H1 (cell line): Measurements from ENCODE around the gene ADGRB3. TPM values are rescaled to one million over a fixed set of nuclear protein-coding genes. Genes with fewer than 3 reads are reported as not detected.

Source experiments
- CTCF ChIA-PET: fragments of 300-600 bp; sonication (Branson Sonifier 250); formaldehyde crosslinking; loops from one replicate; lab custom pipeline; 2021; ENCODE audit not compliant: partially characterized antibody; lab: Charles Lee
- POLR2A ChIA-PET: fragments of 300-600 bp; sonication (Branson Sonifier 250); formaldehyde crosslinking; loops from one replicate; lab custom pipeline; 2021; ENCODE audit warnings: inconsistent platforms; ENCODE audit not compliant: partially characterized antibody; lab: Charles Lee
- DNase-seq, 2 experiments: peaks; one replicate each; pipeline versions ENCODE4 v3.0.0 to v3.0.0-alpha.2; 2010 to 2022; ENCODE audit warnings: low spot score in 2 of 2, low read depth in 1 of 2, mixed read lengths in 1 of 2
- FAIRE-seq: peaks from 2 replicates; lab custom pipeline; 2011; peaks lifted over from hg19 to GRCh38; lab: Jason Lieb, UNC
- H2AFZ ChIP-seq: 2 replicates; pipeline ENCODE4 v1.8.1; 2012; ENCODE audit warnings: low read length, inconsistent platforms
- H2AK5ac ChIP-seq: 2 replicates; pipeline ENCODE4 v1.6.1; 2013; ENCODE audit warnings: low read depth, low read length
- H2BK120ac ChIP-seq: replicated peaks from 2 replicates; pipeline ENCODE3; 2013; ENCODE audit warnings: low read depth, low read length, inconsistent platforms
- H2BK12ac ChIP-seq: 2 replicates; pipeline ENCODE4 v1.6.1; 2013; ENCODE audit warnings: low read depth, low read length
- H2BK15ac ChIP-seq: 2 replicates; pipeline ENCODE4 v1.6.1; 2013; ENCODE audit warnings: low read length
- H2BK20ac ChIP-seq: 2 replicates; pipeline ENCODE4 v1.6.1; 2013; ENCODE audit warnings: low read length
- H2BK5ac ChIP-seq: 2 replicates; pipeline ENCODE4 v1.6.1; 2013; ENCODE audit warnings: low read depth, low read length
- H3K14ac ChIP-seq: 2 replicates; pipeline ENCODE4 v1.6.1; 2013; ENCODE audit warnings: inconsistent platforms; ENCODE audit not compliant: insufficient read length
- H3K18ac ChIP-seq: 2 replicates; pipeline ENCODE4 v1.6.1; 2013; ENCODE audit warnings: low read length; ENCODE audit errors: extremely low read depth
- H3K23ac ChIP-seq: 2 replicates; pipeline ENCODE4 v1.6.1; 2013; ENCODE audit warnings: inconsistent platforms; ENCODE audit not compliant: insufficient read length
- H3K23me2 ChIP-seq: 2 replicates; pipeline ENCODE4 v1.6.1; 2013; ENCODE audit warnings: low read depth, low read length
- H3K27ac ChIP-seq: 2 replicates; pipeline ENCODE4 v1.6.1; 2011; ENCODE audit warnings: low read depth, low read length, inconsistent platforms
- H3K27me3 ChIP-seq, 4 experiments: replicated peaks in 1 of 4; 1 replicate in 1 of 4; 2 replicates in 3 of 4; pipeline versions ENCODE4 v1.6.1 to v1.8.1; 2011 to 2013; ENCODE audit warnings: low read length in 3 of 4, mild to moderate bottlenecking in 3 of 4, inconsistent platforms in 2 of 4, mixed read lengths in 2 of 4, moderate library complexity in 1 of 4; ENCODE audit not compliant: control insufficient read depth in 3 of 4, insufficient read depth in 3 of 4; ENCODE audit errors: extremely low read depth in 1 of 4
- H3K36me3 ChIP-seq, 4 experiments: 2 replicates each; pipeline versions ENCODE4 v1.6.1 to v1.8.1; 2011 to 2013; ENCODE audit warnings: mild to moderate bottlenecking in 4 of 4, low read length in 3 of 4, moderate library complexity in 2 of 4, control low read depth in 1 of 4, inconsistent platforms in 1 of 4; ENCODE audit not compliant: insufficient read depth in 4 of 4, control insufficient read depth in 2 of 4
- H3K4ac ChIP-seq: replicated peaks from 2 replicates; pipeline ENCODE3; 2013; ENCODE audit warnings: low read length, low read depth, mixed read lengths, inconsistent platforms; ENCODE audit not compliant: insufficient read length
- H3K4me1 ChIP-seq, 4 experiments: replicated peaks in 1 of 4; 1 replicate in 1 of 4; 2 replicates in 3 of 4; pipeline versions ENCODE4 v1.6.1 to v1.8.1; 2011 to 2013; ENCODE audit warnings: low read length in 3 of 4, inconsistent platforms in 2 of 4, mixed read lengths in 1 of 4; ENCODE audit not compliant: insufficient read depth in 4 of 4, control insufficient read depth in 3 of 4
- H3K4me2 ChIP-seq, 2 experiments: 2 replicates each; pipeline versions ENCODE4 v1.6.1 to v1.8.1; 2011 to 2013; ENCODE audit warnings: low read depth in 2 of 2, low read length in 2 of 2, control low read depth in 1 of 2, inconsistent platforms in 1 of 2, mild to moderate bottlenecking in 1 of 2; ENCODE audit not compliant: insufficient read depth in 1 of 2
- H3K4me3 ChIP-seq, 4 experiments: fragments of 200-600, 300-600 bp in 1 of 4; sonication (generic), shearing (Covaris generic), sonication (Bioruptor Twin) in 1 of 4; 2 replicates each; pipeline versions ENCODE4 v1.5.1 to v1.8.1; 2011 to 2016; ENCODE audit warnings: low read length in 4 of 4, low read depth in 3 of 4, control low read depth in 2 of 4, inconsistent platforms in 2 of 4, mild to moderate bottlenecking in 2 of 4, mixed read lengths in 1 of 4, moderate library complexity in 1 of 4; ENCODE audit not compliant: insufficient read depth in 2 of 4; ENCODE audit errors: extremely low read depth in 1 of 4
- H3K56ac ChIP-seq: replicated peaks from 2 replicates; pipeline ENCODE3; 2013; ENCODE audit warnings: low read depth, mild to moderate bottlenecking, mixed read lengths, low read length, inconsistent platforms; ENCODE audit not compliant: insufficient read length
- H3K79me1 ChIP-seq: 2 replicates; pipeline ENCODE4 v1.6.1; 2013; ENCODE audit warnings: low read depth, low read length, control low read depth
- H3K79me2 ChIP-seq, 2 experiments: 2 replicates each; pipeline versions ENCODE4 v1.6.1 to v1.8.1; 2012 to 2013; ENCODE audit warnings: low read length in 2 of 2, mild to moderate bottlenecking in 2 of 2, inconsistent platforms in 1 of 2; ENCODE audit not compliant: insufficient read depth in 2 of 2, control insufficient read depth in 1 of 2
- H3K9ac ChIP-seq, 4 experiments: replicated peaks in 1 of 4; 1 replicate in 1 of 4; 2 replicates in 3 of 4; pipeline versions ENCODE4 v1.6.1 to v1.8.1; 2011 to 2013; ENCODE audit warnings: low read depth in 3 of 4, low read length in 3 of 4, control low read depth in 2 of 4, mild to moderate bottlenecking in 2 of 4, moderate library complexity in 2 of 4, inconsistent platforms in 1 of 4; ENCODE audit errors: extremely low read depth in 1 of 4
- H3K9me3 ChIP-seq, 2 experiments: 2 replicates each; pipeline versions ENCODE4 v1.6.1 to v1.8.1; 2012 to 2013; ENCODE audit warnings: mild to moderate bottlenecking in 2 of 2, moderate library complexity in 2 of 2, control low read depth in 1 of 2, inconsistent platforms in 1 of 2, low read depth in 1 of 2, low read length in 1 of 2, mixed read lengths in 1 of 2; ENCODE audit not compliant: insufficient read depth in 2 of 2
- H4K20me1 ChIP-seq, 2 experiments: replicated peaks in 1 of 2; 2 replicates each; pipeline versions ENCODE3 to v1.8.1; 2011 to 2013; ENCODE audit warnings: inconsistent platforms in 2 of 2, low read length in 2 of 2, mild to moderate bottlenecking in 1 of 2; ENCODE audit not compliant: insufficient read depth in 2 of 2, control insufficient read depth in 1 of 2
- H4K5ac ChIP-seq: 2 replicates; pipeline ENCODE4 v1.6.1; 2013; ENCODE audit warnings: low read length, low read depth, mixed read lengths, inconsistent platforms; ENCODE audit not compliant: insufficient read length
- H4K8ac ChIP-seq: 2 replicates; pipeline ENCODE4 v1.8.0; 2013; ENCODE audit warnings: mild to moderate bottlenecking, moderate library complexity, low read length, inconsistent platforms; ENCODE audit not compliant: insufficient read depth; ENCODE audit errors: extremely low read depth
- H4K91ac ChIP-seq: replicated peaks from 2 replicates; pipeline ENCODE3; 2013; ENCODE audit warnings: low read length, mixed read lengths, inconsistent platforms; ENCODE audit not compliant: insufficient read length
- EGR1 ChIP-seq: IDR thresholded peaks from 2 replicates; pipeline ENCODE4 v1.6.1; 2011; ENCODE audit warnings: low read depth, low read length, borderline replicate concordance
- SUZ12 ChIP-seq: fragments of 200-600 bp; sonication (generic); IDR thresholded peaks from 2 replicates; pipeline ENCODE4 v1.6.1; 2012; ENCODE audit warnings: mild to moderate bottlenecking, inconsistent platforms, low read length, moderate library complexity, mixed read lengths
- polyA plus RNA-seq, 7 experiments: library from polyadenylated mRNA; depleted of rRNA in 3 of 7; stranded (reverse) in 5 of 7; unstranded in 2 of 7; fragments of >200 nt in 5 of 7; fragments of 200-250 nt in 2 of 7; gene quantifications; 1 replicate in 5 of 7; 2 replicates in 1 of 7; 4 replicates in 1 of 7; pipeline versions ENCODE4 v1.2.1 to v1.2.3, GENCODE V29; 2011 to 2013; ENCODE audit warnings: missing spikeins in 2 of 7, mixed read lengths in 2 of 7
- total RNA-seq: library from RNA; stranded (reverse); fragmentation: NEBNext Ultra II Directional; extraction: Animal tissue kit (Norgen Biotek cat#: 25700); gene quantifications from 2 replicates; pipeline ENCODE4 v1.2.1, GENCODE V29; 2021
- TF ChIP-seq, protein P1 (sequence below): IDR thresholded peaks from 2 replicates; pipeline ENCODE4 v1.6.1; 2012; ENCODE audit warnings: inconsistent platforms

ADGRB3 gene
- total and polyA plus RNA-seq, 2 of the 8 experiments (the other 6 are each of a cell fraction or from before 2014, with no cell fraction given): 0.35 to 1.2 TPM

DNA sequence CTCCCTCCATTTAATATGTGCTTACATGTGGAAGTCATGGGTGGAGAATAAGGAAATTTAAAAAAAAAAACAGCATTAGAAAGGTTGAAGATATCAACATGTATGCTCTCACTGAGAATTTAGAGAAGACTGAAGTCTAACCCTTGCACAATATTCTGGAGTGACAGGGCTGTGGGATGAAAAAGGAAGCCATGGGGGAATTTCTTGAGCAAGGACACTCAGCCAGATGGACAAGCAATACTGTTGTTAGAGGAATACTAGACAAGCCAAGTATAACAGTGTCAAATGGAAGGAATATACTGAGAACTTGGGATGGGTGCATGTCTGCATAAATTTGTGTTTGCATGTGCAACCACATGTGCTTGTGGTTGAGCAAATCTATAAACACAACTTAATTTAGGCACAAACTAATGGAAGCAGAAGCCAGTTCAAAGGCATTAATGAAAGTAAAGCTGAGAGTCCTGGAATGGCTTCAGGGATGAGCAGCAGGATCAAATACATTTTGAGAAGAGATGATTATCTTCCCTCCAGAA, 119.7 kb downstream of the ADGRB3 start:
- Histone ChIP-seq H4K5ac (no peak overlapping the region), H3K27ac (no peak overlapping the region), H3K79me2 (no peaks in the 10 kb centered on the region)
- no peak for TF ChIP-seq EGR1
- no peak for TF ChIP-seq SUZ12
- TF ChIP-seq, protein P1, sequence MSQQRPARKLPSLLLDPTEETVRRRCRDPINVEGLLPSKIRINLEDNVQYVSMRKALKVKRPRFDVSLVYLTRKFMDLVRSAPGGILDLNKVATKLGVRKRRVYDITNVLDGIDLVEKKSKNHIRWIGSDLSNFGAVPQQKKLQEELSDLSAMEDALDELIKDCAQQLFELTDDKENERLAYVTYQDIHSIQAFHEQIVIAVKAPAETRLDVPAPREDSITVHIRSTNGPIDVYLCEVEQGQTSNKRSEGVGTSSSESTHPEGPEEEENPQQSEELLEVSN: no peak
- TF ChIP-seq, all 59 proteins: peak for 0
- Histone ChIP-seq H2BK15ac (no peak overlapping the region), H2BK5ac (no peak overlapping the region), H2AFZ (no peak overlapping the region), H3K4ac (no peak overlapping the region), H3K56ac (no peak overlapping the region), H3K23ac (no peak overlapping the region), H3K79me1 (no peaks in the 10 kb centered on the region), H3K4me2 (no peak overlapping the region), H2BK20ac (no peak overlapping the region), H3K23me2 (no peaks in the 10 kb centered on the region; the same call in 1 of the 2 replicates), H3K4me3 (no peak overlapping the region), H3K9me3 (no peaks in the 10 kb centered on the region), H2BK12ac (no peak overlapping the region), H4K91ac (no peak overlapping the region), H3K27me3 (no peaks in the 10 kb centered on the region), H3K36me3 (no peaks in the 10 kb centered on the region), H2BK120ac (no peak overlapping the region), H4K8ac (no peak overlapping the region), H2AK5ac (no peak overlapping the region), H3K18ac (no peak overlapping the region), H3K4me1 (no peaks in the 10 kb centered on the region), H4K20me1 (no peaks in the 10 kb centered on the region), H3K14ac (no peak overlapping the region), H3K9ac (no peak overlapping the region)
- ChIA-PET POLR2A (no interaction called here), CTCF (no interaction called here)
- DNase-seq (no peak), FAIRE-seq (no peak)
